Panc1 (cell line): ENCODE measurements around the gene ARHGAP23.

Experiments used
- POLR2AphosphoS5 ChIP-seq: IDR thresholded peaks from 2 replicates; pipeline ENCODE4 v1.6.1; 2012; ENCODE audit warnings: mild to moderate bottlenecking, low read depth, low read length, moderate library complexity
- SIN3A ChIP-seq: IDR thresholded peaks from 2 replicates; pipeline ENCODE4 v1.6.1; 2012; ENCODE audit warnings: low read depth, mild to moderate bottlenecking, low read length, moderate library complexity, borderline replicate concordance; ENCODE audit not compliant: insufficient read depth
- TCF7L2 ChIP-seq: IDR thresholded peaks from 2 replicates; pipeline ENCODE4 v1.6.1; 2011; ENCODE audit warnings: mild to moderate bottlenecking, low read depth, low read length, inconsistent platforms
- TF ChIP-seq, protein P1 (sequence below): fragments of 450-650 bp; IDR thresholded peaks from 2 replicates; pipeline ENCODE4 v1.5.1; 2017; ENCODE audit warnings: mild to moderate bottlenecking

DNA sequence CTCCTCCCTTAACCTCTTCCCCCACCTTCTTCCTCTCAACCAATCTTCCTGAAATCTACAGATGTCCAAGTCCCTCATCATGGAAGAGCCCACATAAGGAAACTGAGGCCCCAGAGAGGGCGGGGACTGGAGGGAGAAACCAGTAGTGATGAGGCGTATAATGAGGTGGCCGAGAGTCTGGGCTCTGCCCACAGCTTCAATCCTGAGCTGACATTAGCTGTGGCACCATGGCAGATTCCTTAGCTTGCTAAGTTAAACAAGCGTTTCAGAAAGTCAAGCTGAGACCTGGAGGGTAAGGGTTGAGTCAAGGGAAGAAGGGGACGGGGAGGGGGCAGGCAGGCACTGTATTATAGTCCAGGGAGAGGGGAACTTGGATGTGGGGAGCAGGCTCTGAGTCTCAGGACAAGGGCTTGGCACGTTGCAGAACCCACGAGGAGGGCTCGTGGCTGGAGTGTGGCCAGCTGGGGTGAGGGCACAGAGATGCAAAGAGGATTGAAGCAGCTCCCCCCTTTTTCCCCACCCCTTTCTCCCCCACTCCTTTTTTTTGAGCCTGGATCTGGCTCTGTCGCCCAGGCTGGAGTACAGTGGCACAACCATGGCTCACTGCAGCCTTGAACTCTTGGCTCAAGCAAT, 13.3 kb downstream of the ARHGAP23 start:
- TF ChIP-seq, protein P1, sequence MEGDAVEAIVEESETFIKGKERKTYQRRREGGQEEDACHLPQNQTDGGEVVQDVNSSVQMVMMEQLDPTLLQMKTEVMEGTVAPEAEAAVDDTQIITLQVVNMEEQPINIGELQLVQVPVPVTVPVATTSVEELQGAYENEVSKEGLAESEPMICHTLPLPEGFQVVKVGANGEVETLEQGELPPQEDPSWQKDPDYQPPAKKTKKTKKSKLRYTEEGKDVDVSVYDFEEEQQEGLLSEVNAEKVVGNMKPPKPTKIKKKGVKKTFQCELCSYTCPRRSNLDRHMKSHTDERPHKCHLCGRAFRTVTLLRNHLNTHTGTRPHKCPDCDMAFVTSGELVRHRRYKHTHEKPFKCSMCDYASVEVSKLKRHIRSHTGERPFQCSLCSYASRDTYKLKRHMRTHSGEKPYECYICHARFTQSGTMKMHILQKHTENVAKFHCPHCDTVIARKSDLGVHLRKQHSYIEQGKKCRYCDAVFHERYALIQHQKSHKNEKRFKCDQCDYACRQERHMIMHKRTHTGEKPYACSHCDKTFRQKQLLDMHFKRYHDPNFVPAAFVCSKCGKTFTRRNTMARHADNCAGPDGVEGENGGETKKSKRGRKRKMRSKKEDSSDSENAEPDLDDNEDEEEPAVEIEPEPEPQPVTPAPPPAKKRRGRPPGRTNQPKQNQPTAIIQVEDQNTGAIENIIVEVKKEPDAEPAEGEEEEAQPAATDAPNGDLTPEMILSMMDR: no peak
- TF ChIP-seq POLR2AphosphoS5 (no peak), TCF7L2 (no peak), SIN3A (no peak)
